K562 (cell line): Measurements from ENCODE around the gene MLANA. TPM values are rescaled to one million over a fixed set of nuclear protein-coding genes. Genes with fewer than 3 reads are reported as not detected.

Experiments used
- AFF1 ChIP-seq, 2 experiments: fragments of 450-650 bp; IDR thresholded peaks; 2 replicates each; pipeline ENCODE4 v1.6.1; 2018; ENCODE audit warnings: mild to moderate bottlenecking in 2 of 2, low read depth in 1 of 2; ENCODE audit not compliant: partially characterized antibody in 2 of 2
- ESRRA ChIP-seq: fragments of 450-650 bp; IDR thresholded peaks from 2 replicates; pipeline ENCODE4 v1.6.1; 2014; ENCODE audit warnings: low read depth, mild to moderate bottlenecking, moderate library complexity, borderline replicate concordance
- ESRRB ChIP-seq: fragments of 250-450 bp; sonication (Bioruptor Pico); IDR thresholded peaks from 2 replicates; pipeline ENCODE4 v1.5.0; 2020; ENCODE audit warnings: mild to moderate bottlenecking, moderate library complexity, borderline replicate concordance
- HIVEP1 ChIP-seq: fragments of 250-450 bp; sonication (Bioruptor Pico); IDR thresholded peaks from 2 replicates; pipeline ENCODE4 v1.4.0; 2020; ENCODE audit warnings: mild to moderate bottlenecking
- MNT ChIP-seq, 2 experiments: fragments of 450-650 bp; conservative IDR thresholded peaks; 2 replicates each; pipeline ENCODE4 v1.6.1; 2017; ENCODE audit warnings: mild to moderate bottlenecking in 2 of 2, moderate library complexity in 2 of 2
- RBFOX2 ChIP-seq: fragments of 200-400 bp; formaldehyde crosslinking; IDR thresholded peaks from 2 replicates; pipeline ENCODE4 v1.6.1; 2017; ENCODE audit warnings: low read depth, mild to moderate bottlenecking, low read length, moderate library complexity
- RBM25 ChIP-seq: fragments of 200-400 bp; formaldehyde crosslinking; IDR thresholded peaks from 2 replicates; pipeline ENCODE4 v1.6.1; 2018; ENCODE audit warnings: low read length, low read depth, moderate library complexity; ENCODE audit not compliant: severe bottlenecking
- SMARCA4 ChIP-seq: fragments of 450-650 bp; IDR thresholded peaks from 2 replicates; pipeline ENCODE4 v1.6.1; 2016
- TCF3 ChIP-seq: sonication (generic); formaldehyde crosslinking; IDR thresholded peaks from 2 replicates; pipeline ENCODE4 v1.4.0; 2020; ENCODE audit warnings: mild to moderate bottlenecking, missing genetic modification reagents
- ZBTB33 ChIP-seq: sonication (generic); formaldehyde crosslinking; IDR thresholded peaks from 2 replicates; pipeline ENCODE4 v1.8.1; 2023; ENCODE audit warnings: mild to moderate bottlenecking, missing genetic modification reagents
- ZBTB40 ChIP-seq, 2 experiments: fragments of 450-650 bp in 1 of 2; sonication (generic) in 1 of 2; formaldehyde crosslinking in 1 of 2; IDR thresholded peaks; 2 replicates each; pipeline versions ENCODE4 v1.7.1 to v1.9.0; 2016 to 2022; ENCODE audit warnings: inconsistent platforms in 1 of 2, mild to moderate bottlenecking in 1 of 2, missing genetic modification reagents in 1 of 2
- polyA plus RNA-seq, 8 experiments: library from polyadenylated mRNA; depleted of rRNA in 4 of 8; stranded (reverse) in 5 of 8; unstranded in 3 of 8; fragments of >200 nt; fragmentation: Nextera tagmentation in 2 of 8; fragmentation: Illumina TruSeq in 1 of 8; extraction: Ambion mirVana in 2 of 8; extraction: Trizol in 1 of 8; gene quantifications; 2 replicates each; pipeline versions ENCODE4 v1.2.1 to v1.2.3, GENCODE V29; 2011 to 2014; ENCODE audit warnings: inconsistent platforms in 1 of 8, missing spikeins in 1 of 8
- total RNA-seq, 7 experiments: library from RNA; depleted of rRNA in 6 of 7; stranded (reverse); fragments of >200 nt in 6 of 7; fragmentation: Illumina TruSeq in 2 of 7; extraction: Trizol in 2 of 7; gene quantifications; 2 replicates each; pipeline versions ENCODE4 v1.2.1 to v1.2.3, GENCODE V29; 2011 to 2021; ENCODE audit warnings: low replicate concordance in 1 of 7

MLANA gene
- total and polyA plus RNA-seq, 9 of the 15 experiments (the other 6 are each of a cell fraction or from before 2014, with no cell fraction given): not detected

GRCh38 chr9:5876711-5877110, 14.0 kb upstream of the MLANA start (continued):
- TF ChIP-seq ESRRB (CRISPR knock-in tag) (no peak), HIVEP1 (no peak), TCF3 (CRISPR knock-in tag) (no peak), RBM25 (no peak), ESRRA (no peak), RBFOX2 (no peak), ZBTB40 (IDR thresholded peaks at IDR 0.05) (no peak), ZBTB40 (CRISPR knock-in tag; IDR thresholded peaks at IDR 0.05) (no peak), ZBTB33 (no peak), SMARCA4 (no peak), AFF1 (IDR thresholded peaks at IDR 0.05; ENCODE audit: low read depth in 1 of 2, partially characterized antibody in 2 of 2) (no peak), MNT (conservative IDR thresholded peaks at IDR 0.05) (no peak)
